Gastroesophageal sphincter (tissue), 4 donors: Measurements from ENCODE around the gene C2CD4D. TPM values are rescaled to one million over a fixed set of nuclear protein-coding genes. Genes with fewer than 3 reads are reported as not detected.

Experiments used
- ATAC-seq: fragments of 150-250 bp; one replicate; pipeline ENCODE4 v1.9.1; 2016; ENCODE audit warnings: mild to moderate bottlenecking, moderate library complexity
- H3K27ac ChIP-seq, 4 donors: fragments of 200-600 bp; sonication (generic) in 3 of 4; 1 replicate in 3 of 4; 2 replicates in 1 of 4; pipeline ENCODE4 v1.5.1; 2016 to 2019
- H3K27me3 ChIP-seq: fragments of 200-600 bp; sonication (generic); one replicate; pipeline ENCODE4 v1.5.1; 2019
- H3K36me3 ChIP-seq, 2 donors: fragments of 200-600 bp; sonication (generic); one replicate each; pipeline ENCODE4 v1.5.1; 2019; ENCODE audit warnings: control low read depth in 1 of 2
- H3K4me1 ChIP-seq, 3 donors: fragments of 200-600 bp; sonication (generic); 1 replicate in 2 of 3; 2 replicates in 1 of 3; pipeline ENCODE4 v1.5.1; 2016 to 2019; ENCODE audit warnings: control low read depth in 2 of 3
- H3K4me3 ChIP-seq, 2 donors: fragments of 200-600 bp; sonication (generic); one replicate each; pipeline ENCODE4 v1.5.1; 2019; ENCODE audit warnings: mild to moderate bottlenecking in 1 of 2, moderate library complexity in 1 of 2
- H3K9me3 ChIP-seq, 3 donors: fragments of 200-600 bp; sonication (generic); one replicate each; pipeline ENCODE4 v1.5.1; 2017 to 2019; ENCODE audit warnings: control low read depth in 2 of 3
- EP300 ChIP-seq: sonication (generic); formaldehyde crosslinking; IDR thresholded peaks from one replicate; pipeline ENCODE4 v1.6.1; 2017; ENCODE audit warnings: antibody characterized with exemption, mild to moderate bottlenecking
- POLR2A ChIP-seq, 2 donors: fragments of 450-650 bp; IDR thresholded peaks; one replicate each; pipeline ENCODE4 v1.6.1; 2017; ENCODE audit warnings: antibody characterized with exemption in 2 of 2, mild to moderate bottlenecking in 2 of 2, moderate library complexity in 1 of 2
- POLR2AphosphoS5 ChIP-seq: sonication (generic); formaldehyde crosslinking; IDR thresholded peaks from one replicate; pipeline ENCODE4 v1.6.1; 2017; ENCODE audit warnings: antibody characterized with exemption
- WGBS, 2 donors: methylation state at CpG; one replicate each; pipeline ENCODE4 v1.1.5; 2018; ENCODE audit warnings: low coverage in 1 of 2; 5-methylcytosine and 5-hydroxymethylcytosine counted together
- total RNA-seq, 4 donors: library from RNA; depleted of rRNA; stranded (reverse); fragments of >200 nt; gene quantifications; one replicate each; pipeline ENCODE4 v1.1.0, GENCODE V29; 2016
- TF ChIP-seq, protein P1 (sequence below), 4 experiments: fragments of 200-600 bp in 2 of 4; fragments of 450-650 bp in 2 of 4; sonication (generic) in 1 of 4; IDR thresholded peaks; one replicate each; pipeline ENCODE4 v1.5.1; 2017 to 2019; ENCODE audit warnings: antibody characterized with exemption in 4 of 4, mild to moderate bottlenecking in 2 of 4, moderate library complexity in 2 of 4

C2CD4D gene
- total RNA-seq, 4 donors from 2014 or later = not detected

DNA sequence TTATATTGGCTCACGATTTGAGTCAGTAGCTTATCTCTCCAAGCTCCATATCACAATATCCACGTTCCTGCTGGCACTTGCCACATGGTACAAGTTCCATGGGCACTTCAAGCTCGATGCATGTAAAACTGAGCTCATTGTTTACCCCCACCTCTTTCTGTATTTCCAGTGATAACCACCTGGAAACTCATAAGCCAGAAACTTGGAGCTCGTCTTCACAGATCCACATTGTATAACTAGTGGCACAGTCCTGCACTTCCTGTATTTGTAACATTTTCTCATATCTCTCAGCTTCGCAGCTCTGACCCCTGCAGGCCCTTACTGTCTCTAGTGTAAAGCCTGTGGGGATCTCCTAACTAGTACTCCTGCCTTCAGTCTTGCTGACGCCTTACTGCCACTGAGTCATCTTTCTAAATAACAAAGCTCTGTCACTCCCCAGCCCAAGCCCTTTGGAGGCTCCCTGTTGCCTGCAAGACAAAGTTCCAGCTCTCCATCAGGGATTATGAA lies 6.5 kb upstream of the C2CD4D start:
- WGBS, 2 donors = 65 to 67% methylated on average over 5 to 6 of the region's 6 CpGs
- Histone ChIP-seq H3K4me3 (no peak overlapping the region), H3K36me3 (no peaks in the 10 kb centered on the region), H3K4me1 (peaks cover 0 to 11% (median 0%) of the 10 kb centered on the region in 3 donors), H3K27me3 (peaks cover 43% of the 10 kb centered on the region), H3K9me3 (no peaks in the 10 kb centered on the region), H3K27ac (no peak overlapping the region)
- no peak for ATAC-seq
- TF ChIP-seq POLR2A (IDR thresholded peaks at IDR 0.05) (no peak), EP300 (no peak), POLR2AphosphoS5 (no peak)
- TF ChIP-seq, protein P1, sequence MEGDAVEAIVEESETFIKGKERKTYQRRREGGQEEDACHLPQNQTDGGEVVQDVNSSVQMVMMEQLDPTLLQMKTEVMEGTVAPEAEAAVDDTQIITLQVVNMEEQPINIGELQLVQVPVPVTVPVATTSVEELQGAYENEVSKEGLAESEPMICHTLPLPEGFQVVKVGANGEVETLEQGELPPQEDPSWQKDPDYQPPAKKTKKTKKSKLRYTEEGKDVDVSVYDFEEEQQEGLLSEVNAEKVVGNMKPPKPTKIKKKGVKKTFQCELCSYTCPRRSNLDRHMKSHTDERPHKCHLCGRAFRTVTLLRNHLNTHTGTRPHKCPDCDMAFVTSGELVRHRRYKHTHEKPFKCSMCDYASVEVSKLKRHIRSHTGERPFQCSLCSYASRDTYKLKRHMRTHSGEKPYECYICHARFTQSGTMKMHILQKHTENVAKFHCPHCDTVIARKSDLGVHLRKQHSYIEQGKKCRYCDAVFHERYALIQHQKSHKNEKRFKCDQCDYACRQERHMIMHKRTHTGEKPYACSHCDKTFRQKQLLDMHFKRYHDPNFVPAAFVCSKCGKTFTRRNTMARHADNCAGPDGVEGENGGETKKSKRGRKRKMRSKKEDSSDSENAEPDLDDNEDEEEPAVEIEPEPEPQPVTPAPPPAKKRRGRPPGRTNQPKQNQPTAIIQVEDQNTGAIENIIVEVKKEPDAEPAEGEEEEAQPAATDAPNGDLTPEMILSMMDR (IDR thresholded peaks at IDR 0.05) = no peak

GRCh38 chr1:151843398-151843797 lies 3.8 kb upstream of the C2CD4D start:
- peaks cover 0 to 25% (median 8%) of the 10 kb centered on the region in 3 donors for H3K4me1 ChIP-seq
- TF ChIP-seq POLR2A (IDR thresholded peaks at IDR 0.05) = no peak
- TF ChIP-seq EP300 = no peak
- TF ChIP-seq, protein P1 (IDR thresholded peaks at IDR 0.05) = no peak
- no peak for TF ChIP-seq POLR2AphosphoS5
- H3K9me3 ChIP-seq = no peaks in the 10 kb centered on the region
- peaks cover 34% of the 10 kb centered on the region for H3K27me3 ChIP-seq
- no peaks in the 10 kb centered on the region for H3K36me3 ChIP-seq
- WGBS, 2 donors = 69 to 83% methylated on average over 1 to 2 of the region's 2 CpGs
- H3K27ac ChIP-seq = no peak overlapping the region
- ATAC-seq = no peak
- no peak overlapping the region for H3K4me3 ChIP-seq

DNA sequence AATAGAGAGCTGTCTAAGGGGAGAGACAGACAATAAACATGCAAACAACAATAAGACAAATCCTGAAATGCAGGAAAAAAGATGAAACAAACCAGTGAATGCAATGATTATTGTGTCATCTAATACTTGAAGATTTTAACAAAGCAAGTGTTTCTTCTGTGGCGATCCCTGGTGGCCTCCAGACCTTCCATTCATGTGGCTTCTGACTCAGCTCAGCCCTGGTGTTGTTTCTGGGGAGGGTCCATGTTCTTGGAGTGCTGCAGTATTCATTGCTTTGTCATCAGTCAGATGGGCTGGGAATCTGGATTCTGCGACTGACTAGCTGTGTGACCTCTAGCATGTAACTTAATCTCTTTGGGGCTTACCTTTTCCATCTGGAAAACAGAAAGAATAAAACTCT lies 1.5 kb upstream of the C2CD4D start:
- no peak overlapping the region for H3K27ac ChIP-seq
- 100% methylated on average over 2 of the region's 2 CpGs for WGBS, 2 donors
- no peak for TF ChIP-seq EP300
- TF ChIP-seq, protein P1 (IDR thresholded peaks at IDR 0.05) = no peak
- peaks cover 0 to 37% (median 9%) of the 10 kb centered on the region in 3 donors for H3K4me1 ChIP-seq
- H3K9me3 ChIP-seq = no peaks in the 10 kb centered on the region
- H3K27me3 ChIP-seq = peaks cover 39% of the 10 kb centered on the region
- H3K4me3 ChIP-seq = no peak overlapping the region
- no peaks in the 10 kb centered on the region for H3K36me3 ChIP-seq
- no peak for ATAC-seq

GRCh38 chr1:151840421-151840820 lies 801 bp upstream of the C2CD4D start:
- no peaks in the 10 kb centered on the region for H3K36me3 ChIP-seq
- no peak overlapping the region for H3K4me3 ChIP-seq
- peaks cover 0 to 37% (median 9%) of the 10 kb centered on the region in 3 donors for H3K4me1 ChIP-seq
- peaks cover 40% of the 10 kb centered on the region for H3K27me3 ChIP-seq
- TF ChIP-seq POLR2AphosphoS5 (no peak), EP300 (no peak), POLR2A (IDR thresholded peaks at IDR 0.05) (no peak)
- TF ChIP-seq, protein P1 (IDR thresholded peaks at IDR 0.05) = no peak
- H3K27ac ChIP-seq = no peak overlapping the region
- no peak for ATAC-seq
- no peaks in the 10 kb centered on the region for H3K9me3 ChIP-seq

- WGBS, 2 donors = 23 to 44% methylated on average over 3 to 13 of the region's 16 CpGs
Observed at GRCh38 chr1:151839082-151839412, 573 bp downstream of the C2CD4D start.

More at GRCh38 chr1:151839082-151839412, 573 bp downstream of the C2CD4D start:
- Histone ChIP-seq H3K4me1 (peaks cover 0 to 37% (median 9%) of the 10 kb centered on the region in 3 donors), H3K27me3 (peaks cover 42% of the 10 kb centered on the region), H3K9me3 (no peaks in the 10 kb centered on the region), H3K27ac (peak overlapping the region in 1 of 4 donors; percentile 55), H3K36me3 (no peaks in the 10 kb centered on the region), H3K4me3 (peak overlapping the region in 1 of 2 donors; percentile 58)
- no peak for ATAC-seq
- TF ChIP-seq POLR2A (IDR thresholded peaks at IDR 0.05) (no peak), EP300 (no peak), POLR2AphosphoS5 (no peak)
- TF ChIP-seq, protein P1 (IDR thresholded peaks at IDR 0.05) = no peak
